Caco-2 (cell line): ENCODE data around the gene P2RY6. TPM values are rescaled to one million over a fixed set of nuclear protein-coding genes. Genes with fewer than 3 reads are reported as not detected.
A peak's percentile ranks its signal among the peaks of the same experiment; 100 is the strongest.
"Not testable (repeated sequence)": the region's sequence is repeated elsewhere in the genome, so short reads cannot be mapped to it uniquely, and the experiment has no call there.

Experiments used
- BruUV-seq: library from RNA; stranded (reverse); fragments of 400-500 nt; replicated peaks from 2 replicates; lab custom pipeline; 2021; lab: Mats Ljungman, UMichigan
- CTCF ChIA-PET: fragments of 300-600 bp; sonication (Branson Sonifier 250); formaldehyde crosslinking; loops from one replicate; lab custom pipeline; 2022; ENCODE audit warnings: antibody characterized with exemption; lab: Charles Lee
- POLR2A ChIA-PET: fragments of 300-600 bp; sonication (Branson Sonifier 250); formaldehyde crosslinking; loops from one replicate; lab custom pipeline; 2022; ENCODE audit warnings: antibody characterized with exemption; lab: Charles Lee
- DNase-seq, 2 experiments: peaks; one replicate each; pipeline versions ENCODE4 v3.0.0 to v3.0.0-alpha.2; 2020 to 2022
- H3K27me3 ChIP-seq: replicated peaks from 2 replicates; pipeline ENCODE4 v1.6.0; 2011; ENCODE audit warnings: low read length; ENCODE audit not compliant: control insufficient read depth, insufficient read depth
- H3K36me3 ChIP-seq: 2 replicates; pipeline ENCODE4 v1.5.1; 2011; ENCODE audit warnings: low read length; ENCODE audit not compliant: control insufficient read depth, insufficient read depth
- H3K4me1 ChIP-seq: fragments of 250-450 bp; sonication (Bioruptor Pico); 2 replicates; pipeline ENCODE4 v1.5.1; 2020; ENCODE audit warnings: mild to moderate bottlenecking
- H3K4me3 ChIP-seq: 2 replicates; pipeline ENCODE4 v1.5.1; 2011; ENCODE audit warnings: low read depth, mild to moderate bottlenecking, control low read depth, low read length
- H3K9me3 ChIP-seq: fragments of 250-450 bp; sonication (Bioruptor Pico); 2 replicates; pipeline ENCODE4 v1.5.1; 2020; ENCODE audit warnings: mild to moderate bottlenecking, moderate library complexity
- H3K27ac Mint-ChIP-seq: one replicate; pipeline ENCODE4 v1.8.0; 2022; ENCODE audit warnings: mixed read lengths; ENCODE audit not compliant: unreplicated experiment
- H3K27me3 Mint-ChIP-seq: one replicate; pipeline ENCODE4 v1.8.0; 2022; ENCODE audit warnings: mixed read lengths; ENCODE audit not compliant: insufficient read depth, unreplicated experiment
- H3K36me3 Mint-ChIP-seq: one replicate; pipeline ENCODE4 v1.8.0; 2022; ENCODE audit warnings: mild to moderate bottlenecking, mixed read lengths; ENCODE audit not compliant: insufficient read depth, unreplicated experiment
- H3K4me1 Mint-ChIP-seq: one replicate; pipeline ENCODE4 v1.8.0; 2022; ENCODE audit warnings: low read depth, mixed read lengths; ENCODE audit not compliant: unreplicated experiment
- H3K4me3 Mint-ChIP-seq: one replicate; pipeline ENCODE4 v1.8.0; 2022; ENCODE audit warnings: mild to moderate bottlenecking, moderate library complexity, mixed read lengths; ENCODE audit not compliant: unreplicated experiment
- H3K9me3 Mint-ChIP-seq: one replicate; pipeline ENCODE4 v1.8.0; 2022; ENCODE audit warnings: mixed read lengths; ENCODE audit not compliant: unreplicated experiment
- CTCF ChIP-seq, 2 experiments: fragments of 200-600 bp in 1 of 2; IDR thresholded peaks; 1 replicate in 1 of 2; 2 replicates in 1 of 2; pipeline versions ENCODE4 v1.5.1 to v1.8.0; 2011 to 2022; ENCODE audit warnings: antibody characterized with exemption in 1 of 2, control low read depth in 1 of 2, inconsistent platforms in 1 of 2, low read depth in 1 of 2, low read length in 1 of 2, mild to moderate bottlenecking in 1 of 2, moderate library complexity in 1 of 2; ENCODE audit not compliant: insufficient read depth in 1 of 2, severe bottlenecking in 1 of 2, unreplicated experiment in 1 of 2
- intact Hi-C: fragments of 100-400 bp; cut with micrococcal nuclease; formaldehyde crosslinking; loops from one replicate; pipeline ENCODE4 v1.10.0; 2022; ENCODE audit not compliant: unreplicated experiment
- total RNA-seq: library from RNA; stranded (reverse); gene quantifications from 2 replicates; pipeline ENCODE4 v1.2.3, GENCODE V29; 2022

P2RY6 gene
- total RNA-seq, 1 experiment from 2014 or later, result 55.7 TPM

- POLR2A ChIA-PET, result interaction anchor here (0.6 to 1.5 kb wide), 8 partner anchors 13 to 514 kb away, joined by 3 to 8 read pairs (median 4); no protein-coding TSS in a partner anchor
- H3K4me3 Mint-ChIP-seq, result peak overlapping the region; percentile 80
Measured at GRCh38 chr11:73270016-73270854, 1.9 kb upstream of the P2RY6 start.

GRCh38 chr11:73270855-73271477 lies 1.2 kb upstream of the P2RY6 start:
- peak overlapping the region; percentile 99 for H3K27ac Mint-ChIP-seq
- intact Hi-C loops, result loop anchor here (1.0 kb wide), 1 partner anchor 18 kb away; no protein-coding TSS in a partner anchor
- DNase-seq, result peak; percentile 73

More at GRCh38 chr11:73270016-73270854, 1.9 kb upstream of the P2RY6 start:
- BruUV-seq, result no TSS peak
- CTCF ChIA-PET, result interaction anchor here (0.5 to 2.3 kb wide), 14 partner anchors 8 to 463 kb away, joined by 3 to 13 read pairs (median 6); partner anchors contain the start of gene ARHGEF17
- no peak for TF ChIP-seq CTCF (IDR thresholded peaks at IDR 0.05; ENCODE audit: insufficient read depth in 1 of 2, low read depth in 1 of 2, low read length in 1 of 2, severe bottlenecking in 1 of 2, unreplicated experiment in 1 of 2)
- H3K36me3 Mint-ChIP-seq, result peaks cover 47% of the 10 kb centered on the region
- Histone ChIP-seq H3K4me3 (peak overlapping the region; percentile 16; the same call in 1 of the 2 replicates), H3K9me3 (no peaks in the 10 kb centered on the region), H3K27me3 (no peaks in the 10 kb centered on the region), H3K4me1 (peaks cover 72% of the 10 kb centered on the region), H3K36me3 (peaks cover 3% of the 10 kb centered on the region; the same call in 1 of the 2 replicates)
- H3K27ac Mint-ChIP-seq, result peak overlapping the region; percentile 99
- intact Hi-C loops, result loop anchor here (1.0 kb wide), 1 partner anchor 17 kb away; no protein-coding TSS in a partner anchor
- peak in 1 of 2 experiments; percentile 70 for DNase-seq
- H3K27me3 Mint-ChIP-seq, result no peaks in the 10 kb centered on the region
- peaks cover 76% of the 10 kb centered on the region for H3K4me1 Mint-ChIP-seq
- H3K9me3 Mint-ChIP-seq, result no peaks in the 10 kb centered on the region

GRCh38 chr11:73271478-73271865 lies 666 bp upstream of the P2RY6 start:
- H3K27ac Mint-ChIP-seq, result peak overlapping the region; percentile 99
- intact Hi-C loops, H3K9me3 ChIP-seq, BruUV-seq, H3K27me3 ChIP-seq, H3K27me3 Mint-ChIP-seq, H3K36me3 ChIP-seq, H3K9me3 Mint-ChIP-seq: not testable (repeated sequence)
- H3K4me1 Mint-ChIP-seq, result peaks cover 76% of the 10 kb centered on the region
- H3K36me3 Mint-ChIP-seq, result peaks cover 60% of the 10 kb centered on the region
- 0 out of 2 replicates have a peak overlapping the region, but pooled peaks have one; percentile 16 for H3K4me3 ChIP-seq
- H3K4me1 ChIP-seq, result peaks cover 75% of the 10 kb centered on the region
- DNase-seq, result peak; percentile 83
- ChIA-PET POLR2A (interaction anchor here (0.5 to 1.3 kb wide), 3 partner anchors 36 to 1825 kb away, joined by 3 to 11 read pairs (median 5); no protein-coding TSS in a partner anchor), CTCF (interaction anchor here (1.0 to 2.3 kb wide), 7 partner anchors 9 to 77 kb away, joined by 3 to 11 read pairs (median 6); partner anchors contain the start of gene ARHGEF17)
- H3K4me3 Mint-ChIP-seq, result peak overlapping the region; percentile 80

More at GRCh38 chr11:73270855-73271477, 1.2 kb upstream of the P2RY6 start:
- H3K4me3 ChIP-seq, result peak overlapping the region; percentile 16; the same call in 1 of the 2 replicates
- no peaks in the 10 kb centered on the region for H3K27me3 Mint-ChIP-seq
- no peak for TF ChIP-seq CTCF (IDR thresholded peaks at IDR 0.05; ENCODE audit: insufficient read depth in 1 of 2, low read depth in 1 of 2, low read length in 1 of 2, severe bottlenecking in 1 of 2, unreplicated experiment in 1 of 2)
- CTCF ChIA-PET, result interaction anchor here (0.9 to 2.3 kb wide), 11 partner anchors 9 to 90 kb away, joined by 3 to 13 read pairs (median 4); partner anchors contain the start of gene ARHGEF17
- H3K27me3 ChIP-seq, result no peaks in the 10 kb centered on the region
- H3K9me3 Mint-ChIP-seq, result no peaks in the 10 kb centered on the region
- H3K9me3 ChIP-seq, result no peaks in the 10 kb centered on the region
- H3K36me3 Mint-ChIP-seq, result peaks cover 55% of the 10 kb centered on the region
- peak overlapping the region; percentile 80 for H3K4me3 Mint-ChIP-seq
- H3K4me1 Mint-ChIP-seq, result peaks cover 78% of the 10 kb centered on the region
- H3K4me1 ChIP-seq, result peaks cover 76% of the 10 kb centered on the region
- peaks cover 3% of the 10 kb centered on the region; the same call in 1 of the 2 replicates for H3K36me3 ChIP-seq
- BruUV-seq, result TSS peak; percentile 51
- POLR2A ChIA-PET, result interaction anchor here (0.6 to 1.5 kb wide), 6 partner anchors 14 to 1824 kb away, joined by 3 to 8 read pairs (median 4); no protein-coding TSS in a partner anchor
